ENCODE measurements around the gene CEP43. TPM values are rescaled to one million over a fixed set of nuclear protein-coding genes. Genes with fewer than 3 reads are reported as not detected.
A peak's percentile ranks its signal among the peaks of the same experiment; 100 is the strongest.

The CEP43 gene
- total and polyA plus RNA-seq, 8 donors = 7.5 to 99.6 (median 13.8) TPM

DNA sequence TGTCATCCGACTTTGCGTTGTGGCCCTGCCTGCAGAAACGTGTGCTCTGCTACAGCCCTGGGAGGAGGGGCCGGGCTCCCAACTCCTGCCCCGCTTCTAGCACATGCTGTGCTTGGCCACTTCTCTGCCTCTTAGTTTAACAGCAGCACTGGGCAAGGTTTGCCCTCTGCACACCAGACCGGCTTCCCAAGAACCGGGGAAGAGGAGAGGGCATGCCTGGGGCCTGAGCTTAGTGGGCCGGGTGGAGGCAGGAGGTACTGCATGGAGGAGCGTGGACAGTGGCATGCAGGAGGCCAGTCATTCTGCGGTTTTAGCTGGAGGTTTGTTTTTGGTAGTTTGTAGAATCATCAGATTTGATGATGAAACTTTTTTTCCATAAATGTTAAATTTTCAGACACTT is 45.5 kb downstream of the CEP43 start:
- no peak for DNase-seq
- Histone ChIP-seq H3K9me3 (no peaks in the 10 kb centered on the region), H3K27me3 (no peaks in the 10 kb centered on the region), H3K4me3 (no peak overlapping the region), H3K4me1 (peaks cover 0 to 7% (median 0%) of the 10 kb centered on the region in 4 donors), H3K36me3 (peaks cover 4 to 37% (median 24%) of the 10 kb centered on the region in 4 donors), H3K27ac (no peak overlapping the region)
- intact Hi-C loops (cut with DNase I; ENCODE audit: low total_unique reads) = no loop called here
- WGBS, 5 donors = 77 to 90% (median 85%) methylated on average over 10 of the region's 10 CpGs
- TF ChIP-seq POLR2AphosphoS5 (IDR thresholded peaks at IDR 0.05) (no peak), EP300 (IDR thresholded peaks at IDR 0.05) (no peak), POLR2A (IDR thresholded peaks at IDR 0.05) (no peak)
- TF ChIP-seq, protein P1, sequence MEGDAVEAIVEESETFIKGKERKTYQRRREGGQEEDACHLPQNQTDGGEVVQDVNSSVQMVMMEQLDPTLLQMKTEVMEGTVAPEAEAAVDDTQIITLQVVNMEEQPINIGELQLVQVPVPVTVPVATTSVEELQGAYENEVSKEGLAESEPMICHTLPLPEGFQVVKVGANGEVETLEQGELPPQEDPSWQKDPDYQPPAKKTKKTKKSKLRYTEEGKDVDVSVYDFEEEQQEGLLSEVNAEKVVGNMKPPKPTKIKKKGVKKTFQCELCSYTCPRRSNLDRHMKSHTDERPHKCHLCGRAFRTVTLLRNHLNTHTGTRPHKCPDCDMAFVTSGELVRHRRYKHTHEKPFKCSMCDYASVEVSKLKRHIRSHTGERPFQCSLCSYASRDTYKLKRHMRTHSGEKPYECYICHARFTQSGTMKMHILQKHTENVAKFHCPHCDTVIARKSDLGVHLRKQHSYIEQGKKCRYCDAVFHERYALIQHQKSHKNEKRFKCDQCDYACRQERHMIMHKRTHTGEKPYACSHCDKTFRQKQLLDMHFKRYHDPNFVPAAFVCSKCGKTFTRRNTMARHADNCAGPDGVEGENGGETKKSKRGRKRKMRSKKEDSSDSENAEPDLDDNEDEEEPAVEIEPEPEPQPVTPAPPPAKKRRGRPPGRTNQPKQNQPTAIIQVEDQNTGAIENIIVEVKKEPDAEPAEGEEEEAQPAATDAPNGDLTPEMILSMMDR (IDR thresholded peaks at IDR 0.05) = no peak

DNA sequence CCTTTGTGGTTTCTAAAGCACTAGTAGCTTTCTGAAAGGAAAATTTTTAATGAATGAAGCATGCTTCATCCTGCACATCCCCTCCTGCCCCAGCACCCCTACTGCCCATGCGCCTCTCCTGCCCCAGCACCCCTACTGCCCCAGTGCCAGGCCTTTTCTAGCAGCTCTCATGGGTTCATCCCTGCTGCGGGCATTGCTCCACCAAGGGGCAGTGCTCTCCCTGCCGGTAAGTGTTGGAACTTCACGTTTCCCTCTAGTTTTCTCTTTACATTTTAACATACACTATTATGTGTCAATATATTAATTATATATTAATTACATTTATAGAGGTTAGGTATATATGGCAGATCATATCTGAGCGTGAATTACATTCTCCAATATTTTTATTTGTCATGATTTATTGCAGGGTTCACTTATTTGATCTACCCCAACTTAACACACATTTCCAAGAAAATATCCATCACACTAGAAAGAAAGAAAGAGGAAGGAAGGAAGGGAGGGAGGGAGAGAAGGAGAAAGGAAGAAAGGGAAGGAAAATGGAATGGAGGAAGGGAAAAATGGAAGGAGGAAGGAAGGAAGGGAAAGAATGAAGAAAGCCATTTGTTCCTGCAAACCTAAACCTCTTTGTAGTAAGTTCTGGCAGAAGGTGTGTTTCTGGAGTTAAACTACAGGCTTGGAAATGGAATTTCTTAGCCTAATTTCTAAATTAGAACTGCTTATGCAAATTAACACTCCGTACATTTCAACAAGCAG is 46.8 kb downstream of the CEP43 start:
- Histone ChIP-seq H3K9me3 (no peaks in the 10 kb centered on the region), H3K27ac (no peak overlapping the region), H3K4me1 (peaks cover 0 to 7% (median 0%) of the 10 kb centered on the region in 4 donors), H3K4me3 (no peak overlapping the region), H3K27me3 (no peaks in the 10 kb centered on the region), H3K36me3 (peaks cover 0 to 26% (median 13%) of the 10 kb centered on the region in 4 donors)
- DNase-seq = no peak
- 83 to 91% (median 86%) methylated on average over 6 of the region's 6 CpGs for WGBS, 5 donors
- TF ChIP-seq EP300 (IDR thresholded peaks at IDR 0.05) (no peak), POLR2AphosphoS5 (IDR thresholded peaks at IDR 0.05) (no peak), POLR2A (IDR thresholded peaks at IDR 0.05) (no peak)
- TF ChIP-seq, protein P1 (IDR thresholded peaks at IDR 0.05) = peak in 1 of 7 experiments; percentile 7
- intact Hi-C loops (cut with DNase I; ENCODE audit: low total_unique reads) = no loop called here

DNA sequence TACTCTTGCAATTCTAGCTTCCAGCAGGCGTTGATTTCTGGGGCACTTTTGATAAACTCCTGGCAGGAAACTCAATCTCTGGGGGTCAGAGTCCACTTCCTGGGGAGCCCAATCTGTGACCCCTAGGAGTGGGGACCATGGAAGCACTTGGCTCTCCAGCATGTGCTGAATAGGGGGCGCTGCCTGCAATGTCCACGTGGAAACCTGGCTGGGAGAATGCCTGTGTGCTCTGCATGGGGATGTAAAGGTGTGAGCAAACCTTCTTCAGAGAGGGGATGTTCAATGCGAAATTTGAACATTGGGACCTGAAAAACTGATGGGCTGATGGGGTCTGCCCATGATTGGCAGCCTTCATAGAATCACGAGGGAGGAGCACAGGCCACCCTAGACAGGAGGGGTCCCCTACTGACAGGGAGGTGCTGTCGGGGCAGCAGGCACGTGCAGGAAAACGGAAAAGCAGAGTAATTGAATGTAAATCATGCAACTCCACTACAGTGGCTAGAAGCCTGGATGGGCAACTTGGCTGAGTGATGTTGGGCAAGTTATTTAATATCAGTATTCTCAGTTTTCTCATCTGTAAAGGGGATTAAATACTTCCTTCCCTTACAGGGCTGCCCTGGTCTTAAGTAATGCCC is 47.8 kb downstream of the CEP43 start:
- no peak overlapping the region for H3K4me3 ChIP-seq
- TF ChIP-seq, protein P1 (IDR thresholded peaks at IDR 0.05) = no peak
- TF ChIP-seq POLR2A (IDR thresholded peaks at IDR 0.05) (no peak), EP300 (IDR thresholded peaks at IDR 0.05) (no peak), POLR2AphosphoS5 (IDR thresholded peaks at IDR 0.05) (no peak)
- peaks cover 0 to 7% (median 0%) of the 10 kb centered on the region in 4 donors for H3K4me1 ChIP-seq
- peak overlapping the region in 1 of 5 donors; percentile 35 for H3K27ac ChIP-seq
- H3K9me3 ChIP-seq = no peaks in the 10 kb centered on the region
- no peak for DNase-seq
- H3K36me3 ChIP-seq = peaks cover 0 to 21% (median 7%) of the 10 kb centered on the region in 4 donors
- H3K27me3 ChIP-seq = no peaks in the 10 kb centered on the region
- intact Hi-C loops (cut with DNase I; ENCODE audit: low total_unique reads) = no loop called here
- WGBS, 5 donors = 56 to 69% (median 67%) methylated on average over 8 of the region's 8 CpGs

DNA sequence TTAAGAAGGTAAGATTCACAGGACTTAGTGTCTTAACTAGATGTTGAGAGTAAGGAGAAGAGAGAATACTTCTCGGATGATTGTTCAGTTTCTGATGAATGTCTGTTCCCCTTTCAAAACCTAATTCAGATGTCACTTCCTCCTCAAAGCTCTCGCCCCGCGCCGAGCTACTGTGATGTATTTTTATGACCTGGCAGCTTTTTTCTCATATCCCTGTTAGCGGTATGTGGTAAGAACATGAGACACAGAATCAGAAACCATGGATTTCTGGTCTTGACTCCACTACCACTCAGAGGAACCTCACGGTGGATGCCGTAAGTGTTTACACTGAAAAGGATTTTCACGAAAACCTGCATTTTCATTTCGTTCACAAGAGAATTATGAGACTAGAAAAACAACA is 48.4 kb downstream of the CEP43 start:
- H3K9me3 ChIP-seq = no peaks in the 10 kb centered on the region
- peaks cover 0 to 21% (median 5%) of the 10 kb centered on the region in 4 donors for H3K36me3 ChIP-seq
- intact Hi-C loops (cut with DNase I; ENCODE audit: low total_unique reads) = no loop called here
- H3K27me3 ChIP-seq = no peaks in the 10 kb centered on the region
- TF ChIP-seq, protein P1 (IDR thresholded peaks at IDR 0.05) = no peak
- no peak for TF ChIP-seq POLR2A (IDR thresholded peaks at IDR 0.05)
- TF ChIP-seq POLR2AphosphoS5 (IDR thresholded peaks at IDR 0.05) = no peak
- TF ChIP-seq EP300 (IDR thresholded peaks at IDR 0.05) = no peak
- H3K27ac ChIP-seq = peak overlapping the region in 1 of 5 donors; percentile 35
- no peak overlapping the region for H3K4me3 ChIP-seq
- H3K4me1 ChIP-seq = peaks cover 0 to 7% (median 0%) of the 10 kb centered on the region in 4 donors
- peak; percentile 43 to 50 for DNase-seq
- 71 to 87% (median 78%) methylated on average over 10 of the region's 10 CpGs for WGBS, 5 donors

Small RNA genes lying within 50 kb of the gene (small RNA-seq; reads per million reads assigned to genes)
- gene MIR3939 = 0 reads per million in 4 donors

Other genes with a start within 250 kb of the CEP43 start
- gene RNASET2, start 42.8 kb upstream of the CEP43 start, total RNA-seq = 100 to 1,000 TPM in 3 of 5 donors, 10 to 100 TPM in 2; 13.4 to 340 (median 112) TPM
- gene RNASET2, start 42.8 kb upstream of the CEP43 start, polyA plus RNA-seq = 100 to 1,000 TPM in 1 of 3 donors, 10 to 100 TPM in 2; 55.4 to 113 (median 60.5) TPM
- gene CCR6, start 123.7 kb downstream of the CEP43 start, total RNA-seq = under 1 TPM in 1 of 5 donors, not detected in 4; 0.92 TPM
- gene CCR6, start 123.7 kb downstream of the CEP43 start, polyA plus RNA-seq = under 1 TPM in 1 of 3 donors, not detected in 2; 0.13 TPM
- under 1 TPM in 1 of 5 donors, not detected in 4; 0.18 TPM for gene GPR31, start 158.6 kb downstream of the CEP43 start, total RNA-seq
- not detected for gene GPR31, start 158.6 kb downstream of the CEP43 start, polyA plus RNA-seq